Bone marrow (tissue), 2 donors: ENCODE results near the gene AGAP1.

Experiments used
- DNase-seq, 2 donors: peaks; one replicate each; lab custom pipeline; 2025; lab: John Stamatoyannopoulos, UW

AGAP1 gene

DNA sequence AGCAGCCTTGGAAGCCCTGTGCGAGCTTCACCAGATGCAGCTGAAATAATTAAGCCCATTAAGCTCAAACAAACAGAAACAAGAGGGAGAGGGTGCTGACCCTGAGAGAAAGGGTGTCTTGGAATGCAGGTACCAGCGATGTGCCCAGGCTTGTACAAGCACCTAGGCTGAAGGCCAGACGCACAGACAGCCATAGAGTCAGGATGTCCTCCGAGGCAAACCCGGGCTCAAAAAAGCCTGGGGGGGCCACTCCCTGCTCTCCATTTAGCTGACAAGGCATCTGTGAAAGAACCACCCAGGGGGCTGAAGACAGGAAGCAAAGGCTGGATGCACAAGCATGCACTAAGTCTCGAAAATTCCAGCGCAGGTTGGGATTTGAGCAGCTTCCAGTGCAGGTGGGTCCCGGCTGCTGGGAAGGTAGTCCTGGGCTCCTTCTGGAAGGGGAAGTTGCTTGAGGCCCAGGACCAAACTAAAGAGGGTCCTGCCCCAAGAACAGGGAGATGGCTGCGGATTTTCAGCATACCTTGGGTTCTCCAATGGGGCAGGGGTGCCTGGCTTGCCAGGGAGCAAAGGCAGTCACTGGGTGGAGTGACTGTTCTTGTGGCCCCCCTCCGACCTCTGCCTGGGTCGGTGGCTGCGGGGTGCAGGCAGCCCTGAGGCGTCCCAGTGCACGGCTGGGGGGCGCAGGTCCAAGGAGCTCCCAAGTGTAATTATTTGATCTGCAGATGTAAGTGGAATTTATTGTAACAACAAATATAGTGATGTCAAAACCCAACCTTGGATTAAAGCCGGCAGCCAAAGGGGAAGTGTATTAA is 668.4 kb downstream of the AGAP1 start:
- no peak for DNase-seq

DNA sequence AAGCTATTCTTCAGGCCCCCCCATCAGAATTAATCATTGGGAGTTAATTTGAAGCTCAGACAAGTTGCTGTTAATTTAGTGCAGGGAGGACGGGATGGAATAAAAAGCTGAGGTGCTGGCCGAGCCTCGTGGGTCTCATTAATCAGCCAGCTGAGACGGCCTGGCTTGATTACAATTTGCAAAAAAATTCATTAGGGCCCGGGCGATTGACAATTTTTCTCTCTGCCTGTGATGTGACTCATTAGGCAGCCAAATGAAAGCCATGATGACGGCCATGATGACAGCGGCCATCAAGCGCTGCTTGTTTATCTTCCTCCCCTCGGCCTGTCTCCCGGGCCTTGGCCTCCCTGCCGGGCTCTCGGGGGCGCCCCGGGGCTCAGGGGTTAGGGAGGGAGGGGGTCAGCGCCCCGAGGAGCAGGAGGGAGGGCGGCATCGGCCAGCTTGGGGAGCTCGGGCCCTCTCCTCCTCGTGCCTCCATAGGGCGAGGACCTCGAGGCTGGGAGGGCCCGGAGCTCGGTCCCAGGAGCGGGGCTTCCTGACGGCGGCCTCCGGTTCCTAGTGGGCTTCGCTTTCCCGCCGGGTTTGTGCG is 669.1 kb downstream of the AGAP1 start:
- no peak for DNase-seq

DNA sequence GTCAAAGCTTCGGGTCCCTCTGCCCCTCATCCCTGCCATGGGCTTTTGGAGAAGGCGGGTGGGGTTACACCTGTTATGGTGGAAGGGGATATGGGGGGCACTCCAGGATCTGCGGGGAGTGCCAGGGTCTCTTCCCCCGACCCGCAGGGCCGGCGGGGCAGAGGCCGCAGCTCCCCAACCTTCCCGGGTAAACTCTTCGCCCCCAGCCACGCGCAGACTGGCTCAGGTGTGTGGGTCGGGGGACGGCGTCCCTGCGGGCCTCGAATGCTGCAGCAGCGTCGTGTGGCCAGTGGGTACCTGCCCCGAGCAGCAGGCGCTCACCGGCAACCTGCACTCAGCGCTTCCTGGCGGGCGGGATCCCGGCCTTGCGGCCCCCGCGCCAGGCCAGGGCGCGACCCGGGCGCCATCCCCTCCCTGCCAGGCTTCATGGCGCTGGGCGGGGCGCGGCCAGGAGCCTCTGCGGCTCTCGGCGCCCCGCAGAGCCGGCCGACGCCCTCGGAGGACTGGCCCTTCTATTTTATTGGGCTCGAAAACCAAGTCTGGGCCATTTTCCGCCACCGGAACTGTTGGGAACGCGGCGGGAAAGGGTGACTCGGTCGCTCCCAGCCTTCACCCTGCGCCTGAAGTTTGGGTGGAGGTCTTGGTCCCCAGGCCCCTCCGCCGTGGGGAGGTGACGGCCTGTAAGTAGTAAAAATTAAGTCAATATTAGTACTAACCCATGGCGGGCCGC is 669.8 kb downstream of the AGAP1 start:
- DNase-seq, result no peak

DNA sequence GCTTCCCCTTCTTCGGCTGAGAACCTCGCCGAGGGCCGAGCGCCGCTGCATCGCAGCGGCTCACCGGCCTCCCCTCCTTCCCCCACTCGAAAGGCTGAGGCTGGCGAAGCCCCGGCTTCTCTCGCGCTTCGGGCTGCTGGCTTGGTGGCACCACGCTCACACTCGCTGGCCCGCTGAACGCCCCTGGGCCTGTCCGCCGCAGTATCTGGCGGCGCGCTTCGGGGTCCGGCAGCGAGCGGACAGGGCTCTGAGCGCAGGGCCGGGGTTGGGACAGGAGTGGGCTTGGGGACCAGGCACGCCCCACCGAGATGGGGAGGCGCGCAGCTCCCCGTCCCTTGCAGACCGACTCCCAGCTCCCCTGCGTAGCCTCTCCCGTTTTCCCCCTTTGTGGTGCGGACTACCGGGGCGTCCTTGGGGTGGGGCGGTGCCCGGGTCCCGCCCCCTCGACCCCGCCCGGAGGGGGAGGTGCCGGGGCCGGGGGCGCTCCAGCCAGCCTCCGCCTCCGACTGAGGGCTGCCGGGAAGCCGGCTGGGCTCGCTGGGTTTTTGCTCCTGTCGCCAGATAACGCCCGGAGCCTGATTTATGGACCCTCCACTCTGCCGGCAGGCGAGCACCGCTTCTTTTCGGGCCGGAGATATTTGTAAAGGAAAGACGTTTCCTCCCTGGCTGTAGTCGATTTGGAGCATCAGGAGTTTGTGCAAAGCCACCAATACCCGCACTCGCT is 670.5 kb downstream of the AGAP1 start:
- DNase-seq, result no peak

DNA sequence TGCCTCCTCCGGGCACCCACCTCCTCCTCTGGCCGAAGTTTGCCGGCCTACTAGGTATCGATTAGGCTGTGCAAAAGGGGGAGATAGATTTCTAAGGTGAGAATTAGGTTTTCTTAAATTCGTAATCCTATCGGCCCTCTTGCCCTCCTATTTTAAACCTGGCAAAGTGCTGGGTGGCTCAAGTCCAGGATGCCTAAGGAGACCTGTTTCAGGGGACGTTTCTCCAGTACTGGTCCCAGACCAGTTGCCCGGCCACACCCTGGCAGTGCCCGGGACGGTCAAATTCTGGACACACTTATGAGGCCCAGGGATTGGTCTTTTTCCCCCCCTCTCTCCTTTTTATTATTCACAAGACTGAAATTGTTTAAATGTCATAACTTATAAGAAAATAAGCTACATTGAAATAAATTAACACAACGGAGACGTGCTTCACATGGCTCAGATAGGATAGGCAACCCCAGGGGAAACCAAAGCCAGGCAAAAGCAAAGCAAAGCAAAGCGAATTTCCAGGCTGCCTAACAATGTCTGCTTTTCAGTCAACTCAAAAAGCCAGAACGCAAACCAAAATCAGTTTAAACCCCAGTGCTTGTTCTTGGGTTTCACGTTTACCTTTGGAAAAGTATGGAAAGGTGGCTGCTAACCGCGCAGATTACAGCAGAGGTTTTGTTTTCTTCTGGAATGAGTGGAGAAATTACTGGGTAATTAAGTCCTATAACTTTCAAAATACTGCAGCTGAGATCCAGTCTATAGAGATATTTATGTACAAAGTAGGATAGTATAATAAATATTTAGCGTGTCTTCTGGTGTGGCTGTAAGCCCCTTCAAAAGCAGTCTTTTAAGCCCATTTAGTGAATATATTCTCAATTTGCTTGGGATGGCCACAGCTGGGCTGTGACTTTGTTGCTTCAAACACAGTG is 671.3 kb downstream of the AGAP1 start:
- no peak for DNase-seq

DNA sequence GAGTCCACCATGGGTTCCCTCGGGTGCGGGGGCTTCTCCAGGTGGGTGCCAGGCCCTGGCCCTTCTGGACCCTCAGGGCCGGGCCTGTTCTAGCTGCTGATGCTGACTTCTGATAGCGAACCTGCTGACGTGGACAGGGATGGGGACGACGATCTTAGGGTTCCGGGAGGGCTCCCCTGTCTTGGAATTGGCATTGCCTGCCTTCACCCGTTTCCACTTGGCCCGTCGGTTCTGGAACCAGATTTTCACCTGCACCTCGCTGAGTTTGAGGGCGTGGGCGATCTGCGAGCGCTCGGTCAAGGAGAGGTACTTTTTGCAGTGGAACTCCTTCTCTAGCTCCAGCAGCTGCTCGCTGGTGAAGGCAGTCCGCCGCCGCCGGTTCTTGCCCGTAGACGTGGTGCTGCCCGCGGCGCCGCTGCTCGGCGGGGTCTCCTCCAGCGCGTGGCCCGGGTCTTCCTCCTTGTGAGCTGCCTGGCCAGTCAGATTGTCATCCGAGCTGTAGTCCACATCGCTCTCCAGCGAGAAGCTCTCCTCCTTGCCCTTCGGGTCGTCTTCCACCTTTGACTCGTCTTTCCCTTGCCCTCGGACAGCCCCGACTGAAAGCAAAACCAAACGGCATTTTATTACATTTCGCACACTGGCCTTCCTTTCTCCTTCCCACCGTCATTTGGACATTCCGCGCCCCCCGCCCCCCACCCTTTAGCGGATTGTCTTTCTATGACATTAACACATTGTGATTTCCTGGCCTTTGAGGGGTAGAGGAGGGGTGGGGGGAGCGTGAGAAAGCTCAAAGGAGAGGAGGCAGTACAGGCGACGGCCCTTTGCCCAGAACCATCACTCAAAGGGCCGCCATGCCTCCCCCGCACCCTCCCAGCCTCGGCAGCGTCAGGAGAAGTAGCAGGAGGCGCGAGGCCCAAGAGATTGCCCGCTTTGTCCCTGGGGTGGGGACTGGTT is 672.3 kb downstream of the AGAP1 start:
- DNase-seq, result no peak

DNA sequence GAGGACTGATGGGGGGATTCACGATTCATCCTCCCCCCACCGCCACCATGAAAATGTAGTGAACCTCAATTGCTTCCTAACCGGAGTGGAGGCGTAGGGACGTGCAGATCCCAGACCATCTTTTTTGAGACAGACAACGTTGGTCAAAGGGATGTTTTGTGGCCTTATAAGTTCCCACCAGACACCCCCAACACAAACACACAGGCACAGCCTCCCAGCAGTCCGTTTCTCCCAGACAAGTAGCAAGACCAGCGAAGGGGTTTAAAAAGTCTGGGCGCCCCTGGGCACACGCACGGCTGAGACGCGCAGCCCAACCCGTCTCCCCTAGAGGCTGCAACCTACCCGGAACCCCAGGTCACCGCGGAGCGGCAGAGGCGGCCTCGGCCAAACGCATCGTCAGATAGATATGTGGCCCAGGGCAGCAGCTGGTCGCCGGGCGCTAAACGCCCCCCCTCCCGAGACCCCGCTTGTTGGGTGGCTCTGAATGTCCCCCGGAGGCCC is 673.0 kb downstream of the AGAP1 start:
- no peak for DNase-seq

DNA sequence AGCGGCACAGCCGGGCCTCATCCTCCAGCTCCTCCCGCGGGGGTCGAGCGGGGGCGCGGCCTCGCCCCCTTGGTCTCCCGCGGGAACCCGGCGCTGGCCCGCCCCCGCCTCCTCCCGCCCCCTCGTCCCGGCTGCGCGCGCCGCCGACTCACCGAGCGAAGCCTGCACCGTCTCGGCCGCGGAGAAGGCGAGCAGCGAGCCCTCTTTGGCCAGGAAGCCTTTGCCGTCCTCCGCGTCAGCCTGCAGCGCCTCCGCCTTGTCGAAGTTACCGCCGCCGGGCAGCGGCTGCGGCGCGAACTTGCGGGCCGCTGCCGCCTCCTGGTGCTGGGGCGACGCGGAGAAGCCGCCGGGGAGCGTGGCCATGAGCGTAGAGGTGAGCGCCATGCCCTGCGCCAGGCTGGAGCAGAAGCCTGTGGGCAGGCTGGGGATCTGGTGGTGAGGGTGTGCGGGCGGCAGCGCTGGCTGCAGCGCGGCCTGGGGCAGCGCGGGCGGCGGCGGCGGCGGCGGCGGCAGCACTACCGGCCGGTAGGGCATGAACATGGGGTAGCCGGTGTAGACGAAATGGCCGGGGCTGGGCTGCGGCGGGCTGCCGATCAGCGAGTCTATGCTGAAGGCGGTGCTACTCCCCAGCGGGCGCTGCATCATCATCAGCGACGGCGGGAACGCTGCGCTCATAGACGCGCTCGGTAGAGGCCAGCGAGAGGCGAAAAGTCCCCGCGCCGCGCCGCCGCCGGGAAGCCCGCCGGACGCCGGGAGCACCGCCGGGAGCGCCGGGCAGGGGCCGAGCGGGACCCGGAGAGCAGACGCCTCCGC is 673.7 kb downstream of the AGAP1 start:
- no peak for DNase-seq

DNA sequence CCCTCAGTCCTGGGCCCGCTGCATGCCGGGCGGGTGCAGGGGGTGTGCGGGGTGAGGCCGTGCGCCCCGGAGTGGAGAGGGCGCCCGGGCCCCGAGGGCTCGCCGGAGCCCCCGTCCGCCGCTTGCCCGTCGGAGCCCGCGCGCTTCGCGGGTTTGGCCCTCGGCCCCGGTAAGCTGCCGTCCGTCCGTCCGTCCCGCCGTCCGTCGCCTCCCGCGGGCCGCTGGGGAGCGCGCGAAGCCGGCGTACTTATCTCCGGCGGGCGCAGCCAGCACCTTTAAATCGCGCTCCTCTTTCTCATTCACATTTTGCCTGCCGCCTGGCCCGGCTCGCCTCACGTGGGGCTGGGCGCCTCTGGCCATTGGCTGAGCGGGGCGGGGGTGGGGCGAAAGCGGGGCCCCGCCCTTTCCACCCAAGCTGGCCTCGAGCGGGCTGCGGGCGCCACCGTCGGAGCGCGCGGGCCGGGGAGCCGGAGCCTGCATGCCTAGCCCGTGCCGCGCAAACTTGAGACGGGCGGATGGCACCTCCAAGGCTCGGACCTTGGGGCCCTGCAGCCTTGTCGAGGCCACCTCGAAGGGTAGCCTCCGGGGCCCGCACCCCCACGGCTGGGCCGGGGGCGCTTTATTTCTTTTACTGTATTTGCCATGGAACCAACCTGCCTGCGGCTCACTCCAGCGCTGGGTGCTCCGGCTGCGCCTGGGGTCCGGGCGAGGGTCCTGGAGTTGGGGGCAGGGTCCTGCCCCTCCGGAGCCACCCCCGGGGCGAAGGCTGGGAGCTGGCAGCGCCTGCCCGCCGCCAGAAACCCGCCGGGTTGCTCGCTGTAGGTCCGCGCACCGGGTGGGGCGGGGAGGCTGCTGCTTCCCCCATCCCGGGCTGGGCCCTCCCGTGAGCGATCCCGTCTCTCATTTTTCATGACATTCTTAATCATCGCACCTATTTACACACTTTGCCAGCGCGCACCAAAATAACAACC is 674.6 kb downstream of the AGAP1 start, which contains the start of gene GBX2:
Gene GBX2, minus strand, starts transcription at position 277 of the 971 bp plus-strand sequence. CDS start 415 bp downstream, outside the sequence.
- no peak for DNase-seq

DNA sequence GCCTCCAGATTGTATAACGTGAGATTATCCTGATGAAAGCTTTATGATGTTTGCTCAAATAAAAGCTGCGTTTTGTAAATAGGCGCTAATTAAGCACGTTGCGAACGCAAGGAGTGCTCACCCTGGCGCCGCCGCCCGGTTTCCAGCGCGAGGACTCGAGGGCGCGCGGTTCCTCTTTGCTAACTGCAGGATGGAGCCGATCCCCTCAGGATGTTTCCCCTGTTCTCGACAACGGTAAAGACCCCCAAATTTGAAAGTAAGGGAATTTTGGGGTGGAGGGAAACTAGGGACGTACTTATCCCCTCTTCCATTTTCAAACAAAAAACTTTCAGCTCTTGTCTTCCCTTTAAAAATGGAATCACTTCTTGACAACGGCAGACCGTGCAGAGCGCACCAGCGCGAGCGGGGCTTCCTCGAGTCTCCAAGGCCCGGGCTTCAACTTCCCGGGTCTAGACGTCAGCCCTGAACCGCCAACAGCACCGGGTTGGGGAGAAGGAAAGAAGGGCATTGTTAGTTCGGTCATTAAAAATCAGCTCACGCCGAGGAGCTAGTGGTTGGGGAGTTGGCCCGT is 675.4 kb downstream of the AGAP1 start:
- DNase-seq, result no peak

DNA sequence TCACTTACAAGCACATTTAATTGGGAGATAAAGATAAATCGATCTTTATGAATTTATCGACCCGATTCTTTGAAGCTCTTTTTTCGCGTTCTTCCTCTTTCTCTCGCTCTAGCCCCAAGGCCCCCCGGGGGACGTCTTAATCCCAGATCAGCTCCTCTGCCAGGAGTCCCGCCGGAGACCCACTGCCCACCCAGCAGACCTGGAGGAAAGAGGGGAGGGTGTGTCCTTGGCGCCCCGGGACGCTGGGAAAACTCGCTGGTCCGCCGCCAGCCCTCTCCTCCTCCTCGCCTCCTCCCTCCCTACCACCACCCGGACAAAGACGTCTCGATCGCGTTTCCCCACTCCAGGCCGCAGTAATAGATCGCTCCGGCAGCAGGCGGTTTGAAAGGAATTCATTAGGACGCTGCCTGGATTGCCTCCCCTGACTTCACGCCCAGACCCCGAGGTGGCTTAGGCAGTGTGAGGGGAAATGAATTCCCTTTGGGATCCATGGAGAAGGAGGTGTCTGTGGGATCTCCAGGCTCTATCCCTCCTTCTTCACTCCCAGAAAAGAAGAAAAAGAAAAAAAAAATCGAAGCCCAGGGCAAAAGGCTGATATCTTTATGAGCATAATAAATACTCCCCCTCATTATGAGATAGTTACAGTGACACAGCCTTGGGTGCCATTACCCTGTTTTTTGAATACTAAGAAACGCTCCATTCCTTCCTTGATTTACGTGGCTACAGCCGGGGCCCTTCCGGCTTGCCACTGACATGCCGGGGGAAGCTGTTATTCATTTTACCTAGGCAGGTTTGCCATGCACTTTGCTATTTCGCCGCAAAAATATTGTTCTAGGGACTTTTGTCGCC is 676.1 kb downstream of the AGAP1 start:
- no peak for DNase-seq

DNA sequence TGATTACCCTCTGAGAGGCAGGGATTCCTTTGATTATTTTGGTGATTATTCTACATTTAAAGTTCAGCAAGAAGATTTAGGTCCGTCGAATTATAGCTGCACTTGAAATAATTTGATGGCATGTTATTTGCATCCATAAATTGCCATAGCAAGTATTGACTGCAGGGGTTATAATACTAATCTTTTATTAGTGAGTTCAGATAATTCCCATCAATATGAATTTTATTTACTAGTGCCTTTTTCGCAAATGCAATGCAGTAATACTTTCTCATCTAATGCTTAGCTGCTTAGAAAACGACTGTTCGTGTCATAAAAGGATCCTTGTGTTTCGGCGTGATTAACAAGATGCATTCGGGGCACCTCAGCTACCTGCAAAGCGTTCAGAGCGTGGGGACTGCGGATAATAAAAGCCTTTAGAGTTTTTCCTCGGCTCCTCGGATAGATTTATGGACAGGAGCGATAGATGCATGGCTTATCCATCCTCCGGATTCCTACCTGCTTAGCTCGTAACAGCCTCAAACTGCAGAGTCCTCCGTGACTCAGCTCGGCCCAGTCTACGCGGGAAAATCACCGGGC is 676.8 kb downstream of the AGAP1 start:
- DNase-seq, result no peak

DNA sequence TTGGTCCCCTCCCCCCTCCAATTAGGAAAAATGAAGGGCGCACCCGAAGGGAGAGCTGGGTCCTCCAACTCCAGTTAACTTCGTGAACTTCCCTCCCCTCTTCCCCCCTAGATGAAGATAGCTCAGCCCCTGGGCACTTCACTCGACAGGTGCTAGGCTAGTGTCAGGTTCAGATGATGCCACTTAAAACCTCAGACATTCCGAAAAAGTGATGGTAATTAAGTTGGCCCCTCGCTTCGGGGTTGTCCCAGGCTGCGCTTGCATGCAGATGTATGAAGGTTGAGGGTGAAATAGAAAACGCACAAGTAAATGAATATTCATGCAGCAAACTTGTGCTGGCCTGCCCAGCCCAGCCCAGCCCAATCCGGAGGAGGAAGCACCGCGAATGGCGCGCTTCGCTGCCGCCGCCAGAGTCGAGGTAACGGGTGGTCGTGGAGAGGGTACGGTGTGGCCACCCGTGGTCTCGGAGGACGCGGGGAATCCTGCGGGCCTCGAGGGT is 677.4 kb downstream of the AGAP1 start:
- no peak for DNase-seq

DNA sequence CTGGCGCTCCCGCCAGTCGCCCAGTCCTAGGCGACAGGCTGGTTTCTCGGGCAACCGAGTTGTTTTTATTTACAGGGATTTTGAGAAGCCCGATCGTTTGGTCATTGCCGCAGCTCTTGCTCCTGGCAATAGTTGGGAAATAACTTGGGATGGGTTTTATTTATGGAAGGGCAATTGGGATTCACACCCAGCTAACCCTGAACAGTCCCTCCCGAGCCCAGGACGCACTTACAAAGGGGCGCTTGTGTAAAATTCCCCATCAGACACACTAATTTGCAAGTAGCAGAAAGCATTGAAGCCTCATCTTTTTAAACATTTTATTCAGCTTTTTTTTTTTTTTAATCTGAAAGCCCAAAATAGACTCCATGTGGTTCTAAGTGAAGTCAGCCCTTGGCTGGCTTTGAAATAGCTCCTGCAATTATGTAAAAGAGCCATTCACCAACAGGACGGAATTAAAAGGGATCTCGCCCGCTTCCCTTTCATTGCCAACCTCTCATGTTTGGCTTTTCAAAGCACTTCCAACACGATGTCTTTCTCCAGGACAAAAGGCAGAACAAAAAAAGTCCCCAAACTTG is 677.9 kb downstream of the AGAP1 start:
- DNase-seq, result no peak

DNA sequence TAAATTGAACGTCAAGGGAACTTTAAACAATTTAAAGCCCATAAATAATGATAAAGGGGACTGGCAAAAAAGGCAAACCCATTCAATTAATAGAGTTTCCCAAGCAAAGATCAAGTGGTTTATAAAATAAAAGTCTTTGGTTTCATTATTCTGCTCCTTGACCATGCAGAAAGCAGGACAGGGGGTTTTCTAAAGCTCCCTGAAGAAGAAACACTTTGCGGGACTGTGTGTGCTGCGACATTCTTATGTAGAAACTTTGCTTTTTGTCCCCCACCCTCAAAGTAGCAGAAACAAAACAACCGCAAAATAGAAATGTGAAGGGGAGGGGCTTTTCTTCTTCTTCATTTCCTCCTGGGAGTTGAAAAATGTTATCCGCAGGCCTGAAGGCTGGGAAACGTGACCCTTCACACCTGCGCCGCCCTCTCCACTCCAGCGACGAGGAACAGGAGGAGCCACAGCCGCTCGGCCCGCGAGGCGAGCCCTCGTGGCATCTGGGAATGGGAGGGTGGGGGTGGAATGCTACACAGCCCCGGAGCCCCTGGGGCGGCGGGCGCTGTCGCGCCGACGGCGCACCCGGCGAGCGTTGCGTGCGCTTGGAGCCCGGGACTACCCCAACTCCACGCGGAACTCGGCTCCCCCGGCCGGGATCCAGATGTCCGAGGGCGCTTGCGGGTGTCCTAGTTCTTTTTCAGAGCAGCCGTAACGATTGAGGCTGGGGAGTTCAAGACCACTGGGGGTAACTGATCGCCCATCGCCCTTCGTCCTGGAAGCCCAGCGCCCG is 678.6 kb downstream of the AGAP1 start:
- no peak for DNase-seq
